Measurements from ENCODE around the gene CMTM4.

DNA sequence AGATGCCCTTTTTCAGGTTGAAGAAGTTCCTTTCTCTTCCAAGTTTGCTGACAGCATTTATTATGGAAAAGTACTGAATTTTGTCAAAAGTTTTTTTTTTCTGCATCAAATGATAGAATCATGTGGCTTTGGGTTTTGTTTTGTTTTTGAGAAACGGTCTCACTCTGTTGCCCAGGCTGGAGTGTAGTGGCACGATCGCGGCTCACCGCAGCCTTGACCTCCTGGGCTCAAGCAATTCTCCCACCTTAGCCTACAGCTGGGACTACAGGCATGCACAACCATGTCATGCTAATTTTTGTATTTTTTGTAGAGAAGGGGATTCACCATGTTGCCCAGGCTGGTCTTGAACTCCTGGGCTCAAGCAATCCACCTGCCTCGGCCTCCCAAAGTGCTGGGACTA is 7.3 kb downstream of the CMTM4 start:
- no peak for TF ChIP-seq POLR2A (IDR thresholded peaks at IDR 0.05; ENCODE audit: low read depth, low read length)
- TF ChIP-seq POLR2AphosphoS5 (IDR thresholded peaks at IDR 0.05; ENCODE audit: low read depth, low read length), result no peak
- no peak for TF ChIP-seq POU2F2 (IDR thresholded peaks at IDR 0.05; ENCODE audit: low read depth, low read length)
- no peak for TF ChIP-seq TAF1 (IDR thresholded peaks at IDR 0.05; ENCODE audit: low read depth, low read length)
- no peak for TF ChIP-seq SPI1 (IDR thresholded peaks at IDR 0.05; ENCODE audit: low read depth, low read length)
